Hepatocyte (in vitro differentiated cells): ENCODE data around the gene FBXW2.

Experiments
- CTCF ChIP-seq: fragments of 200-600 bp; sonication (generic); IDR thresholded peaks from 2 replicates; pipeline ENCODE4 v1.5.1; 2016; ENCODE audit warnings: antibody characterized with exemption, mild to moderate bottlenecking; ENCODE audit not compliant: poor library complexity
- EZH2 ChIP-seq: fragments of 200-600 bp; sonication (generic); IDR thresholded peaks from 2 replicates; pipeline ENCODE4 v1.6.1; 2016; ENCODE audit warnings: antibody characterized with exemption, mild to moderate bottlenecking, borderline replicate concordance
- EZH2phosphoT487 ChIP-seq: fragments of 200-600 bp; sonication (generic); IDR thresholded peaks from one replicate; pipeline ENCODE4 v1.6.1; 2018; ENCODE audit warnings: antibody characterized with exemption, mild to moderate bottlenecking, low read depth, moderate library complexity; ENCODE audit not compliant: unreplicated experiment, severe bottlenecking

DNA sequence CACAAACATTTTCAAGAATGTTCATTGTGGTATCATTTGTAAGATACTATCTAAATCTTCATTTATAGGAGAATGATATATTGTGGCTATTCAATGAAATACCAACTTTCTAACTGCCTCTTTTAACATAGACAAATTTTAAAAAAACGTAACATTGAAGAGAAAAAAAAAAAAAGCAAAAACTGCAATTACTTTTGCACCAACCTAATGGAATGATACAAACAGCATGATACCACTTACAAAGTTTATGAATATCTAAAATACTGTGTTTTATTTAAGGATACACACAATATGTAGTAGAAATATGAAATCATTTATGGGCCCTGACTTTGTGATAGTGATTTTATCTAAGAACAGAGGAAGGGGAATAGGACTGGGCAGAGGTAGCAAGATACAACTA is 25.4 kb upstream of the FBXW2 start:
- TF ChIP-seq CTCF: no peak
- TF ChIP-seq EZH2phosphoT487: no peak
- TF ChIP-seq EZH2: no peak
